GM12878 (cell line): ENCODE measurements around the gene ULK1. TPM values are rescaled to one million over a fixed set of nuclear protein-coding genes. Genes with fewer than 3 reads are reported as not detected.

Source experiments
- ATAC-seq: fragments of 200-7000 bp; cut with Tn5 transposase; 3 replicates; pipeline ENCODE4 v1.9.1; 2020; ENCODE audit warnings: mild to moderate bottlenecking, moderate library complexity
- BruUV-seq: library from RNA; stranded (reverse); fragments of 400-500 nt; replicated peaks from 2 replicates; lab custom pipeline; 2021; lab: Mats Ljungman, UMichigan
- CTCF ChIA-PET: fragments of 300-600 bp; sonication (Branson Sonifier 250); formaldehyde crosslinking; extraction: SDS; loops from one replicate; lab custom pipeline; 2021; ENCODE audit warnings: inconsistent platforms; lab: Yijun Ruan, JAX
- POLR2A ChIA-PET: fragments of 350-600 bp; formaldehyde crosslinking; extraction: SDS; loops from one replicate; lab custom pipeline; 2021; ENCODE audit warnings: inconsistent platforms; lab: Charles Lee
- RAD21 ChIA-PET: fragments of 300-600 bp; sonication (Branson Sonifier 250); formaldehyde crosslinking; loops from one replicate; lab custom pipeline; 2023; ENCODE audit warnings: antibody characterized with exemption; ENCODE audit not compliant: unreplicated experiment; lab: Charles Lee
- SMC1A ChIA-PET: fragments of 300-600 bp; sonication (Branson Sonifier 250); formaldehyde crosslinking; loops from one replicate; lab custom pipeline; 2023; ENCODE audit not compliant: unreplicated experiment, uncharacterized antibody; lab: Charles Lee
- DNase-seq: peaks from one replicate; pipeline ENCODE4 v3.0.0-alpha.2; 2011; ENCODE audit warnings: low read depth, low spot score
- FAIRE-seq: peaks from 3 replicates; lab custom pipeline; 2011; peaks lifted over from hg19 to GRCh38; lab: Jason Lieb, UNC
- H2AFZ ChIP-seq: 2 replicates; pipeline ENCODE4 v1.6.0; 2011; ENCODE audit warnings: low read depth, low read length, control low read depth; ENCODE audit not compliant: control insufficient read depth
- H3K27ac ChIP-seq: 2 replicates; pipeline ENCODE4 v1.5.1; 2011; ENCODE audit warnings: control low read depth; ENCODE audit not compliant: control insufficient read depth, insufficient read depth
- H3K27me3 ChIP-seq, 2 experiments: replicated peaks in 1 of 2; 2 replicates each; pipeline versions ENCODE4 v1.6.0 to v1.6.1; 2011; ENCODE audit warnings: low read length in 1 of 2; ENCODE audit not compliant: control insufficient read depth in 2 of 2, insufficient read depth in 2 of 2
- H3K36me3 ChIP-seq, 2 experiments: 2 replicates each; pipeline ENCODE4 v1.5.1; 2011; ENCODE audit warnings: low read length in 1 of 2; ENCODE audit not compliant: control insufficient read depth in 2 of 2, insufficient read depth in 2 of 2
- H3K4me1 ChIP-seq: 2 replicates; pipeline ENCODE4 v1.6.1; 2011; ENCODE audit warnings: mild to moderate bottlenecking, low read length, moderate library complexity, mixed read lengths; ENCODE audit not compliant: control insufficient read depth, insufficient read depth
- H3K4me2 ChIP-seq: 2 replicates; pipeline ENCODE4 v1.6.0; 2011; ENCODE audit warnings: control low read depth; ENCODE audit not compliant: control insufficient read depth, insufficient read depth
- H3K4me3 ChIP-seq: fragments of 200-600 bp; sonication (generic); 2 replicates; pipeline ENCODE4 v1.5.1; 2016
- H3K79me2 ChIP-seq: 2 replicates; pipeline ENCODE4 v1.6.0; 2011; ENCODE audit warnings: low read length; ENCODE audit not compliant: control insufficient read depth, insufficient read depth
- H3K9ac ChIP-seq: 2 replicates; pipeline ENCODE4 v1.8.0; 2011; ENCODE audit warnings: low read length, control low read depth, mixed read lengths; ENCODE audit not compliant: control insufficient read depth, insufficient read depth
- H3K9me3 ChIP-seq: replicated peaks from 3 replicates; pipeline ENCODE4 v1.5.1; 2011; ENCODE audit warnings: mild to moderate bottlenecking, low read length; ENCODE audit not compliant: control insufficient read depth, insufficient read depth
- H4K20me1 ChIP-seq: 2 replicates; pipeline ENCODE4 v1.6.0; 2011; ENCODE audit not compliant: control insufficient read depth, insufficient read depth
- ASH2L ChIP-seq: fragments of 300-600, 200-600 bp; sonication (generic); IDR thresholded peaks from 2 replicates; pipeline ENCODE4 v1.6.1; 2017; ENCODE audit warnings: low read depth, mild to moderate bottlenecking, borderline replicate concordance
- CBX5 ChIP-seq: sonication (generic); IDR thresholded peaks from 2 replicates; pipeline ENCODE4 v1.6.1; 2016; ENCODE audit warnings: low read depth, moderate library complexity, mild to moderate bottlenecking, inconsistent platforms
- CEBPB ChIP-seq, 2 experiments: fragments of 150-350 bp in 1 of 2; IDR thresholded peaks; 2 replicates each; pipeline ENCODE4 v1.6.1; 2012 to 2014; ENCODE audit warnings: low read depth in 2 of 2, low read length in 2 of 2, borderline replicate concordance in 1 of 2, inconsistent platforms in 1 of 2
- DPF2 ChIP-seq: fragments of 450-650 bp; IDR thresholded peaks from 2 replicates; pipeline ENCODE4 v1.6.1; 2017; ENCODE audit warnings: mild to moderate bottlenecking
- EGR1 ChIP-seq, 2 experiments: IDR thresholded peaks; 1 replicate in 1 of 2; 2 replicates in 1 of 2; pipeline ENCODE4 v1.6.1; 2011 to 2012; ENCODE audit warnings: low read depth in 2 of 2, low read length in 2 of 2, borderline replicate concordance in 1 of 2, mild to moderate bottlenecking in 1 of 2, moderate library complexity in 1 of 2
- FOXK2 ChIP-seq: fragments of 450-650 bp; IDR thresholded peaks from 2 replicates; pipeline ENCODE4 v1.6.1; 2017; ENCODE audit warnings: mild to moderate bottlenecking, moderate library complexity
- HCFC1 ChIP-seq: fragments of 150-350 bp; IDR thresholded peaks from 2 replicates; pipeline ENCODE4 v1.6.1; 2014; ENCODE audit warnings: low read length
- NFXL1 ChIP-seq: fragments of 450-650 bp; IDR thresholded peaks from 2 replicates; pipeline ENCODE4 v1.6.1; 2017; ENCODE audit warnings: antibody characterized with exemption, mild to moderate bottlenecking, borderline replicate concordance
- NFYB ChIP-seq: IDR thresholded peaks from 2 replicates; pipeline ENCODE4 v1.6.1; 2011; ENCODE audit warnings: low read depth, mild to moderate bottlenecking, low read length, improper control_type of control experiment, moderate library complexity; ENCODE audit not compliant: insufficient read depth
- PAX8 ChIP-seq: fragments of 450-650 bp; IDR thresholded peaks from 2 replicates; pipeline ENCODE4 v1.6.1; 2017; ENCODE audit warnings: mild to moderate bottlenecking, moderate library complexity
- POLR2AphosphoS5 ChIP-seq: IDR thresholded peaks from 2 replicates; pipeline ENCODE4 v1.6.1; 2011; ENCODE audit warnings: mild to moderate bottlenecking, low read length, inconsistent platforms
- RAD21 ChIP-seq: IDR thresholded peaks from 2 replicates; pipeline ENCODE4 v1.6.1; 2011; ENCODE audit warnings: mild to moderate bottlenecking, low read depth, low read length, moderate library complexity; ENCODE audit not compliant: insufficient read depth
- SP1 ChIP-seq: IDR thresholded peaks from one replicate; pipeline ENCODE4 v1.6.1; 2011; ENCODE audit warnings: low read depth, low read length
- STAT1 ChIP-seq: fragments of 450-650 bp; conservative IDR thresholded peaks from 2 replicates; pipeline ENCODE4 v1.6.1; 2014; ENCODE audit warnings: antibody characterized with exemption, mild to moderate bottlenecking
- TAF1 ChIP-seq: IDR thresholded peaks from 2 replicates; pipeline ENCODE4 v1.6.1; 2011; ENCODE audit warnings: mild to moderate bottlenecking, low read depth, low read length, borderline replicate concordance
- ZBED1 ChIP-seq: IDR thresholded peaks from 2 replicates; pipeline ENCODE4 v1.6.1; 2016; ENCODE audit warnings: borderline replicate concordance
- WGBS: methylation state at CpG from one replicate; pipeline ENCODE4 v1.1.6; 2016; ENCODE audit warnings: low lambda C conversion rate; ENCODE audit not compliant: insufficient replicate concordance, insufficient coverage; ENCODE audit errors: missing lambda C conversion rate; 5-methylcytosine and 5-hydroxymethylcytosine counted together
- in situ Hi-C: fragments of 300-500 bp; cut with MboI; formaldehyde crosslinking; loops from 9 replicates; pipeline ENCODE4 v1.14.3; 2018; ENCODE audit warnings: mixed read lengths
- intact Hi-C: fragments of 100-400 bp; cut with micrococcal nuclease; formaldehyde crosslinking; loops from one replicate; pipeline ENCODE4 v1.14.2; 2022; ENCODE audit not compliant: unreplicated experiment
- polyA plus RNA-seq, 11 experiments: library from polyadenylated mRNA; depleted of rRNA in 4 of 11; unstranded in 6 of 11; stranded (reverse) in 5 of 11; fragments of >200 nt; fragmentation: Nextera tagmentation in 4 of 11; fragmentation: Illumina TruSeq in 1 of 11; extraction: Ambion mirVana in 4 of 11; extraction: Trizol in 1 of 11; gene quantifications; 1 replicate in 1 of 11; 2 replicates in 10 of 11; pipeline versions ENCODE4 v1.2.1 to v1.2.3, GENCODE V29; 2011 to 2016; ENCODE audit warnings: inconsistent platforms in 2 of 11, missing spikeins in 2 of 11, low read depth in 1 of 11
- total RNA-seq, 4 experiments: library from RNA; depleted of rRNA in 3 of 4; stranded (reverse); fragments of >200 nt in 3 of 4; fragmentation: Illumina TruSeq in 1 of 4; extraction: Trizol in 1 of 4; gene quantifications; 2 replicates each; pipeline versions ENCODE4 v1.2.1 to v1.2.3, GENCODE V29; 2013 to 2021
- TF ChIP-seq, protein P1 (sequence below), 3 experiments: IDR thresholded peaks in 2 of 3; conservative IDR thresholded peaks in 1 of 3; 2 replicates each; pipeline ENCODE4 v1.5.1; 2011; ENCODE audit warnings: low read depth in 3 of 3, low read length in 3 of 3, mild to moderate bottlenecking in 3 of 3, control low read depth in 2 of 3, moderate library complexity in 2 of 3, inconsistent platforms in 1 of 3, mixed read lengths in 1 of 3; ENCODE audit not compliant: control insufficient read depth in 2 of 3, insufficient read depth in 1 of 3; ENCODE audit errors: extremely low read depth in 1 of 3
- TF ChIP-seq, protein P2 (sequence below): IDR thresholded peaks from 2 replicates; pipeline ENCODE4 v1.6.1; 2012; ENCODE audit warnings: low read depth, low read length, improper control_type of control experiment
- TF ChIP-seq, protein P3 (sequence below): fragments of 450-650 bp; IDR thresholded peaks from 2 replicates; pipeline ENCODE4 v1.6.1; 2017; ENCODE audit warnings: mild to moderate bottlenecking, moderate library complexity

The ULK1 gene
- total and polyA plus RNA-seq, 10 of the 15 experiments (the other 5 are each of a cell fraction or from before 2014, with no cell fraction given) = 0.13 to 14.1 (median 1.5) TPM

DNA sequence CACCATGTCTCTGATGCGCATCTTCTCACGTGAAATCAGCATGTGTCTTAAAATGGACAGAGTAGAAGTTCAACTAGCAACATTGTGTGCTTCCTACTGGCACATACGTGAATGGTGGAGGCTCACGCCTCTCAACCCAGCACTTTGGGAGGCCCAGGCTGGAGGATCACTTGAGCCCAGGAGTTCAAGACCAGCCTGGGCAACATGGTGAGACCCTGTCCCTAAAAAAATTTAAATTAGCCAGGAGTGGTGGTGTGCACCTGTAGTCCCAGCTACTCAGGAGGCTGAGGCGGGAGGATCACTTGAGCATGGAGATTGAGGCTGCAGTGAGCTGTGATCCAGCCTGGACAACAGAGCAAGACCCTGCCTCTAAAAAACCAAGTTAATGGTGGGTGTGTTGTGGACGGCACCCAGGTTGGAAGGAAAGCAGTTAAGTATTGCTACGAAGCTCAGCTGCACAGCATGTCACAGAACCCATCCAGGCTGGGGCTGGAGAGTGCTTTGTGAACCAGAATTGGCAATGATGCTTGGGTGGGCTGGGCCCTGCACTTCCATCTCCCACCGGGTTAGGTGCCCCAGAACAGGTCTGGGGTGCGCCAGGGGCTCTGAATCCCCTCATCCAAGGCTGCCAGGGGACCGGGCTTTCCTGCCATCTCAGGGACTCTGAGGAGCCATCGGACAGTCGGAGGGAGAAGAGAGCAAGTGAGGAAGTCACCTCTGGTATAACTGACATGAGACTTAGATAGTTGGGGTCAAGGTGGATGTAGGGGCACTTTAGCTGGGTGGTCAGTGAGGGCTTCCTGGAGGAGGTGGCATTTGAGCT lies 33.0 kb upstream of the ULK1 start:
- POLR2A ChIA-PET = no interaction called here
- FAIRE-seq (no peak), ATAC-seq (no peak), DNase-seq (no peak)
- Histone ChIP-seq H3K4me2 (no peak overlapping the region), H3K9me3 (no peaks in the 10 kb centered on the region), H4K20me1 (no peaks in the 10 kb centered on the region), H2AFZ (no peak overlapping the region), H3K27me3 (no peaks in the 10 kb centered on the region), H3K4me3 (no peak overlapping the region), H3K4me1 (no peaks in the 10 kb centered on the region), H3K9ac (no peak overlapping the region), H3K27ac (no peak overlapping the region)
- CTCF ChIA-PET = interaction anchor here (0.5 kb wide), 1 partner anchor 601 kb away, joined by 3 read pairs; no protein-coding TSS in a partner anchor
- in situ Hi-C loops (no loop called here), intact Hi-C loops (no loop called here)
- 57% methylated on average over 12 of the region's 12 CpGs for WGBS
- RAD21 ChIA-PET = no interaction called here
- TF ChIP-seq ZBED1 (no peak), NFYB (no peak), HCFC1 (no peak), ASH2L (no peak), NFXL1 (no peak), CBX5 (no peak), SP1 (no peak), FOXK2 (no peak), TAF1 (no peak), CEBPB (IDR thresholded peaks at IDR 0.05; ENCODE audit: borderline replicate concordance in 1 of 2, low read depth in 2 of 2, low read length in 2 of 2) (no peak), PAX8 (no peak), EGR1 (IDR thresholded peaks at IDR 0.05; ENCODE audit: borderline replicate concordance in 1 of 2, low read depth in 2 of 2, low read length in 2 of 2) (no peak), POLR2AphosphoS5 (no peak), DPF2 (no peak), RAD21 (no peak), STAT1 (no peak)
- TF ChIP-seq, protein P1, sequence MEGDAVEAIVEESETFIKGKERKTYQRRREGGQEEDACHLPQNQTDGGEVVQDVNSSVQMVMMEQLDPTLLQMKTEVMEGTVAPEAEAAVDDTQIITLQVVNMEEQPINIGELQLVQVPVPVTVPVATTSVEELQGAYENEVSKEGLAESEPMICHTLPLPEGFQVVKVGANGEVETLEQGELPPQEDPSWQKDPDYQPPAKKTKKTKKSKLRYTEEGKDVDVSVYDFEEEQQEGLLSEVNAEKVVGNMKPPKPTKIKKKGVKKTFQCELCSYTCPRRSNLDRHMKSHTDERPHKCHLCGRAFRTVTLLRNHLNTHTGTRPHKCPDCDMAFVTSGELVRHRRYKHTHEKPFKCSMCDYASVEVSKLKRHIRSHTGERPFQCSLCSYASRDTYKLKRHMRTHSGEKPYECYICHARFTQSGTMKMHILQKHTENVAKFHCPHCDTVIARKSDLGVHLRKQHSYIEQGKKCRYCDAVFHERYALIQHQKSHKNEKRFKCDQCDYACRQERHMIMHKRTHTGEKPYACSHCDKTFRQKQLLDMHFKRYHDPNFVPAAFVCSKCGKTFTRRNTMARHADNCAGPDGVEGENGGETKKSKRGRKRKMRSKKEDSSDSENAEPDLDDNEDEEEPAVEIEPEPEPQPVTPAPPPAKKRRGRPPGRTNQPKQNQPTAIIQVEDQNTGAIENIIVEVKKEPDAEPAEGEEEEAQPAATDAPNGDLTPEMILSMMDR (IDR thresholded peaks at IDR 0.05 in 2 of 3, conservative IDR thresholded peaks at IDR 0.05 in 1 of 3; ENCODE audit: control insufficient read depth in 2 of 3, extremely low read depth in 1 of 3, insufficient read depth in 1 of 3, low read depth in 3 of 3, low read length in 3 of 3) = no peak
- TF ChIP-seq, protein P2, sequence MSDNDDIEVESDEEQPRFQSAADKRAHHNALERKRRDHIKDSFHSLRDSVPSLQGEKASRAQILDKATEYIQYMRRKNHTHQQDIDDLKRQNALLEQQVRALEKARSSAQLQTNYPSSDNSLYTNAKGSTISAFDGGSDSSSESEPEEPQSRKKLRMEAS = no peak
- TF ChIP-seq, protein P3, sequence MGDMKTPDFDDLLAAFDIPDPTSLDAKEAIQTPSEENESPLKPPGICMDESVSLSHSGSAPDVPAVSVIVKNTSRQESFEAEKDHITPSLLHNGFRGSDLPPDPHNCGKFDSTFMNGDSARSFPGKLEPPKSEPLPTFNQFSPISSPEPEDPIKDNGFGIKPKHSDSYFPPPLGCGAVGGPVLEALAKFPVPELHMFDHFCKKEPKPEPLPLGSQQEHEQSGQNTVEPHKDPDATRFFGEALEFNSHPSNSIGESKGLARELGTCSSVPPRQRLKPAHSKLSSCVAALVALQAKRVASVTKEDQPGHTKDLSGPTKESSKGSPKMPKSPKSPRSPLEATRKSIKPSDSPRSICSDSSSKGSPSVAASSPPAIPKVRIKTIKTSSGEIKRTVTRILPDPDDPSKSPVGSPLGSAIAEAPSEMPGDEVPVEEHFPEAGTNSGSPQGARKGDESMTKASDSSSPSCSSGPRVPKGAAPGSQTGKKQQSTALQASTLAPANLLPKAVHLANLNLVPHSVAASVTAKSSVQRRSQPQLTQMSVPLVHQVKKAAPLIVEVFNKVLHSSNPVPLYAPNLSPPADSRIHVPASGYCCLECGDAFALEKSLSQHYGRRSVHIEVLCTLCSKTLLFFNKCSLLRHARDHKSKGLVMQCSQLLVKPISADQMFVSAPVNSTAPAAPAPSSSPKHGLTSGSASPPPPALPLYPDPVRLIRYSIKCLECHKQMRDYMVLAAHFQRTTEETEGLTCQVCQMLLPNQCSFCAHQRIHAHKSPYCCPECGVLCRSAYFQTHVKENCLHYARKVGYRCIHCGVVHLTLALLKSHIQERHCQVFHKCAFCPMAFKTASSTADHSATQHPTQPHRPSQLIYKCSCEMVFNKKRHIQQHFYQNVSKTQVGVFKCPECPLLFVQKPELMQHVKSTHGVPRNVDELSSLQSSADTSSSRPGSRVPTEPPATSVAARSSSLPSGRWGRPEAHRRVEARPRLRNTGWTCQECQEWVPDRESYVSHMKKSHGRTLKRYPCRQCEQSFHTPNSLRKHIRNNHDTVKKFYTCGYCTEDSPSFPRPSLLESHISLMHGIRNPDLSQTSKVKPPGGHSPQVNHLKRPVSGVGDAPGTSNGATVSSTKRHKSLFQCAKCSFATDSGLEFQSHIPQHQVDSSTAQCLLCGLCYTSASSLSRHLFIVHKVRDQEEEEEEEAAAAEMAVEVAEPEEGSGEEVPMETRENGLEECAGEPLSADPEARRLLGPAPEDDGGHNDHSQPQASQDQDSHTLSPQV = no peak
- TF ChIP-seq, all 136 proteins: peak for 0
- H3K36me3 ChIP-seq = no peaks in the 10 kb centered on the region
- SMC1A ChIA-PET = no interaction called here
- BruUV-seq = no TSS peak
- H3K79me2 ChIP-seq = no peaks in the 10 kb centered on the region
